Activated naive CD4-positive, alpha-beta T cell treated with anti-CD3 and anti-CD28 coated beads, Interleukin-2, amount 50 U/mL, for 72 hours (primary cell): Measurements from ENCODE around the gene MAP1LC3A. TPM values are rescaled to one million over a fixed set of nuclear protein-coding genes. Genes with fewer than 3 reads are reported as not detected.
"Not testable (repeated sequence)": the region's sequence is repeated elsewhere in the genome, so short reads cannot be mapped to it uniquely, and the experiment has no call there.

ENCODE experiments used
- ATAC-seq, 2 donors: fragments of 150-1000 bp; cut with Tn5 transposase; 2 replicates each; pipeline ENCODE4 v1.10.0; 2021; ENCODE audit warnings: mild to moderate bottlenecking in 2 of 2, moderate library complexity in 2 of 2
- DNase-seq, 2 donors: peaks; one replicate each; pipeline ENCODE4 v3.0.0; 2021 to 2022; ENCODE audit warnings: low spot score in 2 of 2
- H3K27ac Mint-ChIP-seq, 2 donors: one replicate each; pipeline ENCODE4 v1.8.0; 2022; ENCODE audit warnings: mild to moderate bottlenecking in 2 of 2, mixed read lengths in 2 of 2
- H3K36me3 Mint-ChIP-seq, 2 donors: one replicate each; pipeline ENCODE4 v1.8.0; 2022; ENCODE audit warnings: mixed read lengths in 2 of 2
- H3K9me3 Mint-ChIP-seq, 2 donors: one replicate each; pipeline ENCODE4 v1.8.0; 2022; ENCODE audit warnings: mixed read lengths in 2 of 2
- total RNA-seq, 2 donors: library from RNA; stranded (reverse); gene quantifications; one replicate each; pipeline ENCODE4 v1.2.3, GENCODE V29; 2022

Gene MAP1LC3A
- 1 to 10 TPM; 1.3 to 1.9 TPM for total RNA-seq

DNA sequence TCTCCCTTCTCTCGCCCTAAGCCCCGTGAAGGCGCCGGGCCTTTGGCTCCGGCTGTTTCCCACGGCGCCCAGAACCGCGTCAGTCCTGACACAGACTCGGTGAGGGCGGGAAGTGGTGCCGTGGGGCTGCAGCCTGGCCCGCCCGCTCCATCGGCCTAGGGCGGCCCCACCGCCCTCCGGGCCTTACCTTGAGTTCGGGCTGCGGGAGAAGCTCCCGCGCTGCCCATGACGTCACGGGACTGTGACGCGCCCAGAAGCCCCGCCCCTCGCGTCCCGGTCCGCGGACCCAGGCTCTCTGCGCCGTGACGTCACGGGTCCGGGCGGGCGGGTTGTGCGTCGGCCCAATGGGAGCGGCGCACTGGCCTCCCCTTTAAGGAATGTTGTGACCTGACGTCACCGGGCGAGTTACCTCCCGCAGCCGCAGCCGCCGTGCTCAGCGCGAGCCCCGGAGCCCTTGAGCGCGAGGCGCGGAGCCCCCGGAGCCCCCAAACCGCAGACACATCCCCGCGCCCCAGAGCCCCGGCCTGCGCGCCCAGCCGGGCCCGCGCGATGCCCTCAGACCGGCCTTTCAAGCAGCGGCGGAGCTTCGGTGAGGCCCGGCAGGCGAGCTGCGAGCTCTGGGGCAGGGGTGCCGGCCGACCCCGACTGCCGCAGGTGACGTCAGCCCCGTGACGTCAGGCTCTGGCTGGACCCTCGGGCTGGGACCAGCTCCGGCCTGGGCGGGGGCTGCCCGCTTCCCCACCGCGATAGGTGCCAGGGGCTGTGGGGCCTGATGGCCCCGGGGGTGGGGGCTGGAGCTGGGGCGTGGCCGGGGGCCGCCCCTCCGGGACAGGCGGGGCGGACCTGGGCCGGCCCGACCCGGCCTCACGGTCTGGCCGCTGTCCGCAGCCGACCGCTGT lies at the start of gene MAP1LC3A:
Gene MAP1LC3A (plus strand): TSS at position 399 of the 899 bp plus-strand sequence. CDS start 151 bp downstream, at position 550.
- peak; percentile 83 to 88 for DNase-seq
- peak; percentile 84 to 94 for ATAC-seq
- peak within 1 kb of the TSS; percentile 89 to 93 for H3K27ac Mint-ChIP-seq
- H3K36me3 Mint-ChIP-seq, result peaks cover 0 to 4% of the 10 kb centered on the region in 2 donors
- H3K9me3 Mint-ChIP-seq, result no peaks in the 10 kb centered on the region

DNA sequence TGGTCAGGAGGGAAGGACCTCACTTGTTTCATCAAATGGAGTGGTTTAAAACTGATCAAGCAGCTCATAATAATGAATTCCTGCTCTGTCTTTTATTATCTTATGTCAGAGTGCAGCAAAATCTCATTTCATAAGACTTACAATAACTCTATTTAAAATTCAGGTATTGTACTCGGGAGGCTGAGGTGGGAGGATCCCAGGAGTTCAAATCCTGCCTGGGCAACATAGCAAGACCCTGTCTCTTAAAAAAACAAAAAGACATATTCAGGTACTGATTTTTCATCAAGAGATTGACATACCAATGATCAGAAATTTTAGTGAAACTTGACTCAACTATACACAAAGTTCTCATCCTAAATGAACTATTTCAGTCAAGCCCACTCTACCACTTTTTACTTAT lies 47.9 kb upstream of the MAP1LC3A start:
- no peaks in the 10 kb centered on the region for H3K36me3 Mint-ChIP-seq
- H3K9me3 Mint-ChIP-seq, result no peaks in the 10 kb centered on the region
- no peak overlapping the region for H3K27ac Mint-ChIP-seq
- no peak for DNase-seq
- no peak for ATAC-seq

DNA sequence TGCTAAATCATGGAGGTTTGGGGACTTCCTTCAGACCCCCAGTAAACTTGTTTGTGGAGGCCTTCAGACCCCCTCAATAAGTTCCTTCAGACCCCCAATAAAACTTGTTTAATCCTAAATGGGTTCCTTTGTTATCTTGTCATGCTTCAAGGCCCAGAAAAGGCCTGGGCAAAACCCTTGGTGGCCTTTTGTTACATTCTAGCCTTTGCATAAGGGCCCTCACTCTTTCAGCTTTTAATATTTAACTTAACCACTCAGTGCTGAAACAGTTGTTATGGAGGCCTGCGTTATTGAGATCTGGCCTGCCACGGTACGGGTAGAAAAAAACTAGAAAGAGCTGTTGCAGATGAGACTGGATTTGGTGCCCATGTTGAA lies 46.6 kb upstream of the MAP1LC3A start:
- Mint-ChIP-seq H3K9me3 (no peaks in the 10 kb centered on the region), H3K36me3 (peaks cover 8 to 10% of the 10 kb centered on the region in 2 donors), H3K27ac (no peak overlapping the region)
- ATAC-seq (no peak), DNase-seq (no peak)

DNA sequence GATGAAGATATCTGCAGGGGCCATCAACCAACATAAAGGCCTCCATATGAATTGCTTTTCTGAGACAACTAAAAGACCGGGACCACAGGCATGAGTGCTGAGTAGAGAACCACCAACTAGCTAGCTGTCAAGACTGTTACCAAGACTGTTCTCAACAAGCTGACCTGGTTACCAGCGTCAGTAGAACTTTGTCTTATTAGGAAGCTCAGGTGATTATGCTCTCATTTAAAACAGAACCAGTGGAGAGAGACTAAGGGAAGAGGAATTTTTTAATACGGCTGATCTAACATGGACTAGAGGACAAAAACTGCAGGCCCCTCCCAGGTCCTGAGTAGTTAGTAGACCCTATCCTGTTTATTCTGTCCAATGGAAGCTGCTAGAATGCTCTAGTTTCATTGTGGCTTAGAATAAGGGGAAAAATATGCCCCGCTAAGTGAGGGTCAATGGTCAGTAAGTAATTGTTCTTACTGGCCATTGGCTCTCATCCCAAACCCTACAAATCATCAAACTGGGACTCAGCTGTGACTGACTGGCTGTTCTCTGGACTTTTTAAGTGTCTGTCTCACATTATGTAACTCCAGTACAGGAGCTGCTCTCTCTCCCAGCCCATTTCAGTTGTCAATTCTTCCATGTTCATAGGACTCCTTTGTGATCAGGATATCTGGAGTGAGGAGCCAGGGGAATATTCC lies 46.1 kb upstream of the MAP1LC3A start:
- H3K9me3 Mint-ChIP-seq, result no peaks in the 10 kb centered on the region
- DNase-seq, result no peak
- ATAC-seq, result no peak
- H3K27ac Mint-ChIP-seq, result no peak overlapping the region
- H3K36me3 Mint-ChIP-seq, result peaks cover 10 to 12% of the 10 kb centered on the region in 2 donors

DNA sequence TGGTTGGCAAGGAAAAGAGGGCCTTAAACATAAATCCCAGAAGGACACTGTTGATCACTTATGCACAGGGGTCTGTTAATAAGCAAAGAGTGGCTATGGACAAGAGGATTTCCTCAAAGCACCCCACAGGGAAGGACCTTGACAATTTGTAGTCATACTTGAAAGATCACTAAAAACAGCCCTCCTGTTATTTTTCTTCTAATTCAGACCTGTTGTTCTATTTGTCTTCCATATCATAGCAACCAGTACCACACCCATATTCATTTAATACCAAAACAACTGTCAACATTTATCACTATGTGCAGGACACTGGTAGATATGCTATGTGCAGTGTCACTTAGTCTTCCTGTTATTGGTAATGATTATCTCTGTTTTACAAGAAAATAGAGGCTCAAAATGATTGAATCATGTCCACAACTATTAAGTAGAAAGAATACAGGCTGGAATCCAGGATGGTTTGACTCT lies 45.5 kb upstream of the MAP1LC3A start:
- H3K36me3 Mint-ChIP-seq, result peaks cover 10 to 13% of the 10 kb centered on the region in 2 donors
- ATAC-seq, result no peak
- no peaks in the 10 kb centered on the region for H3K9me3 Mint-ChIP-seq
- DNase-seq, result no peak
- H3K27ac Mint-ChIP-seq, result no peak overlapping the region

DNA sequence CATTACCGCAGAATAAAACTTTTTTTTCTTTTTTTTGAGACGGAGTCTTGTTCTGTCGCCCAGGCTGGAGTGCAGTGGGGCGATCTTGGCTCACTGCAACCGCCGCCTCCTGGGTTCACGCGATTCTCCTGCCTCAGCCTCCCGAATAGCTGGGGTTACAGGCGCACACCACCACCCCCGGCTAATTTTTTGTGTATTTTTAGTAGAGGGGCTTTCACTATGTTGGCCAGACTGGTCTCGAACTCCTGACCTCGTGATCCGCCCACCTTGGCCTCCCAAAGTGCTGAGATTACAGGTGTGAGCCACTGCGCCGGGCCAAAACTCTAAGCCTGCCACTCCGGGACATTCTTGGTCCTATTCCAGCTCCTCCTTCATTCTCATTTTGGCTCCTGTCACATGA lies 44.5 kb upstream of the MAP1LC3A start:
- not testable (repeated sequence) for H3K27ac Mint-ChIP-seq, ATAC-seq, DNase-seq, H3K9me3 Mint-ChIP-seq
- H3K36me3 Mint-ChIP-seq, result peaks cover 10 to 21% of the 10 kb centered on the region in 2 donors

DNA sequence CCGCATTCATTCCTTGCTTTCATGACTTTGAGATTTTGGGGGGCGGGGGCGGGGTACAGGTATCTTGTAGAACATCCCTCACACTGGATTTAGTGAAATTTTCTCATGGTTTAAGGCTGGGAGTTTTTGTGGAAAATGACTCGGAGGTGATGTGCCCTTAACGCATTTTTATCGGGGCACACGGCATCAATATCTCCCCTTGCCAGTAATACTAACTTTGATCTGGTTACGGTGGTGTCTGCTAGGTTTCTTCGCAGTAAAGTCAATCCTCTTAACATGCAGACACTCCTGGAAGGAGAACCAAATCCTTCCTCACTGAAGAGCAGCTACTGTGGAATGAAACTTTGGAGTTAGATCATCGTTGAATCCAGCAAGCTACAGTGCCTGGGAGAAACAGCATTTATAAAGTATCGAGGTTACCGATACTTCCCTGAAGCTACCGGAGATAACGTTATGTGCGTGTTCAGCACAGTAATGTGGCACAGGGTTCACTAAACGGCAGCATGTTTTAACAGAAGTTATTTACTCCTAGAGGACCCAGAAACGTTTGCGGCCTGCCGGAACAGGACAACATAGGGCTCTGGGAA lies 43.5 kb upstream of the MAP1LC3A start:
- Mint-ChIP-seq H3K27ac (peak overlapping the region; percentile 95 to 99), H3K9me3 (no peaks in the 10 kb centered on the region), H3K36me3 (peaks cover 10 to 21% of the 10 kb centered on the region in 2 donors)
- peak in 1 of 2 donors; percentile 29 for ATAC-seq
- no peak for DNase-seq

DNA sequence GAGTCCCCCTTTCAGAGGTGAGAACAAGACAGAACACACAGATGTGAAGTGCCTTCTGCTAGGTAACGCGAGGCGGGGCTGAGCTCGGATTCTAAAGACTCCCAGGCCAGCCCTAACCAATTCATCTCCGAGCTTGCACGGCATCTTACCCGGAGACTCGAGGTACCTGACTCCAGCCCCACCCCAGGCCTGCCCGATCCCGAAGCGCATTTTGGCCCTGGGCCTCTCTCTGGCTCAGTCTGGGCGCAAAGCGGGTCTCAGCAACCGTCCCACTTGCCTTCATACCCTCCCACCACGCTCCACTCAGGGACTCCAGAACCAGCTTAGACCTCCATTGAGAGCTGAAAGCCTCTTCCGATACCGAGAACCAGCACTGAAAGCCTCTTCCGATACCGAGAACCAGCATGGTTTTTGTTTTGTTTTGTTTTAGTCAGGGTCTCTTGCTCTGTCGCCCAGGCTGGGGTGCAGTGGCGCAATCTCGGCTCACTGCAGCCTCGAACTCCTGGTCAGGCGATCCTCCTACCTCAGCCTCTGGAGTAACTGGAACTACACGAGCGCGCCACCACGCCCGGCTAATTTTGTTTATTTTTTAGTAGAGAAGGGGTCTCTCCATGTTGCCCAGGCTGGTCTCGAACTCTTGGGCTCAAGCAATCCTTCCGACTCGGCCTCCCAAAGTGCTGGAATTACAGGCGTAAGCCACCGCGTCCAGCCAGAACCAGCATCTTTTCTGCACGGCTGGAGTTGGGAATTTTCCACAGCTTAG lies 42.9 kb upstream of the MAP1LC3A start:
- DNase-seq (peak; percentile 61 to 66), ATAC-seq (peak; percentile 43 to 75)
- Mint-ChIP-seq H3K27ac (peak overlapping the region; percentile 95 to 99), H3K36me3 (peaks cover 10 to 21% of the 10 kb centered on the region in 2 donors), H3K9me3 (no peaks in the 10 kb centered on the region)

DNA sequence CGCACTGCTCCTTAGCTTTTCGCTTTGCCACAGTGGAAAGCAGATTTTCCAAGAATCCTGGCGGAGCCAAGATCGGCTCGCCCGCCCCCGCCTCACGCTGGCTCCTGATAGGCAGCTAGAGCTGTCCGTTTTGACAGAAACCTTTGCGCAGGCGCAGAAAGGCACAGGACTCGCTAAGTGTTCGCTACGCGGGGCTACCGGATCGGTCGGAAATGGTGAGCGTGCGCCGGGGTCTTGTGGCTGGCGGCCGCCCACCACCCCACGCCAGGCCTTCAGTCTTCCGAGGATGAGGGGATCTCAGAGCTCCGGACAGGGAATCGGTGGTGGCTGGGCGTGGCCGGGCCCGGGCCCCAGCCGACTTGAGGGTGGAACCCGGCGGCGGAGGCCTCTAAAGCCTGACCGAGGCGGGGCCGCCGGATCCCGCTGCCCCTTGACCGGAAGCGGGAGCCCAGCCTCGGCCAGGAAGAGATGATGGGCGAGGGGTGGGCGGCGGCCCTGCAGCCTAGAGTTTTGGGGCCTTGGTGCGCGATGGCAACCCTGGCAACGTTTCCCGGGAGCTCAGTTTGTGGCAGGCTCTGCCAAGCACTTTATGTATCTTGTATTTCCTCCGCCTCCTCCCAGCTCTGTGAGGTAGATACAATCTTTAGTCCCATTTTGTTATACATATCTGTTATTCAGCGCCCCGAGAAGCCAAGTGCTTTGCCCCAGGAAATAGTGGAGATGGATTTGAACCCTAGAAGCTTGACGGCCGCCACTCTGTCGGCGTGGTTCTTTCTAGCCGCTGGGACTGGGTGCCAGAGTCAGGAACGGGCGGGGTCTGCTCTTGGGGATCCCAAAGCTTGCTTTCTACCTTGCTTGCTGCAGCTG lies 42.0 kb upstream of the MAP1LC3A start, which contains the start of gene DYNLRB1:
Gene DYNLRB1 (plus strand): TSS at position 176 of the 867 bp plus-strand sequence. CDS start 37 bp downstream, at position 213.
- DNase-seq, result peak; percentile 96 to 97
- peak within 1 kb of the TSS; percentile 95 to 99 for H3K27ac Mint-ChIP-seq
- peaks cover 10 to 21% of the 10 kb centered on the region in 2 donors for H3K36me3 Mint-ChIP-seq
- no peaks in the 10 kb centered on the region for H3K9me3 Mint-ChIP-seq
- ATAC-seq, result peak; percentile 83 to 91

DNA sequence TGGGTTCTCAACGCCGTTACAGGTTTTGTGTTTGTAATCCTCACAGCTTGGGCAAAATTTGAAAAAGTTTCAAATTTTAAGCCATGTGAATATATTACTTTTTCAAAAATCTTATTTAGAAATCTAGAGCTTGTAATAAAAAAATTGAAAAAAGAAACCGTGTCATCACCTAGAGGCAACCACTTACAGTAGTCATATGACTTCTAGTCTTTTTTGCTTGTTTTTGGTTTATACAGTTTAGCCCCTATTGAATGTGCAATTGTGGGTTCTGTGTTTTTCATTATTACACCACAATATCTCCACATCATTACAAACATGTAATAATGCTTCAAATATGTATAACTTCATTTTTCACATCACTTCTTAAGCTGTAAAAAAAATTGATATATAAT lies 41.4 kb upstream of the MAP1LC3A start:
- Mint-ChIP-seq H3K9me3 (no peaks in the 10 kb centered on the region), H3K27ac (peak overlapping the region; percentile 95 to 99), H3K36me3 (peaks cover 10 to 21% of the 10 kb centered on the region in 2 donors)
- DNase-seq, result no peak
- peak in 1 of 2 donors; percentile 31 for ATAC-seq

DNA sequence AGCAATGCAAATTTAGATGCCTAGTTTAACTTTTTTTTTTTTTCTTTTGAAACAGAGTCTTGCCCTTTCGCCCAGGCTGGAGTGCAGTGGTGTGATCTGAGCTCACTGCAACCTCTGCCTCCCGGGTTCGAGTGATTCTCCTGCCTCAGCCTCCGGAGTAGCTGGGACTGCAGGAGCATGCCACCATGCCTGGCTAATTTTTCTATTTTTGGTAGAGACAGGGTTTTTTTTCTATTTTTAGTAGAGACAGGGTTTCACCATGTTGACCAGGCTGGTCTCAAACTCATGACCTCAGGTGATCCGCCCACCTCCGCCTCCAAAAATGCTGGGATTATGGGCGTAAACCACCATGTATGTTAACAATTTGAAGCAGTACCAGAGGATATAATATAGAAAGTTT lies 39.7 kb upstream of the MAP1LC3A start:
- DNase-seq, H3K27ac Mint-ChIP-seq, H3K9me3 Mint-ChIP-seq, ATAC-seq: not testable (repeated sequence)
- H3K36me3 Mint-ChIP-seq, result peaks cover 10 to 21% of the 10 kb centered on the region in 2 donors

DNA sequence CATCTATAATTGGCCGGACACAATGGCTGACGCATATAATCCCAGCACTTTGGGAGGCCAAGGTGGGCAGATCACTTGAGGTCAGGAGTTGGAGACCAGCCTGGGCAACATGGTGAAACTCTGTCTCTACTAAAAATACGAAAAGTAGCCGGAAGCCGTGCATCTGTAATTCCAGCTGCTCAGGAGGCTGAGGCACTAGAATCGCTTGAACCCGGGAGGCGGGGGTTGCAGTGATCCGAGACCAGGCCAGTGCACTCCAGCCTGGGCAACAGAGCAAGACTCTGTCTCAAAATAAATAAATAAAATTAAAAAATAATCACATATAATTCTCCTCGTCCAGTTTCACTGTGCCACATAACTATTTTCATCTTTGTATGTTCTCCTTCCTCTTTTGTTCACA lies 38.7 kb upstream of the MAP1LC3A start:
- DNase-seq, ATAC-seq, H3K27ac Mint-ChIP-seq, H3K9me3 Mint-ChIP-seq: not testable (repeated sequence)
- peaks cover 10 to 21% of the 10 kb centered on the region in 2 donors for H3K36me3 Mint-ChIP-seq

DNA sequence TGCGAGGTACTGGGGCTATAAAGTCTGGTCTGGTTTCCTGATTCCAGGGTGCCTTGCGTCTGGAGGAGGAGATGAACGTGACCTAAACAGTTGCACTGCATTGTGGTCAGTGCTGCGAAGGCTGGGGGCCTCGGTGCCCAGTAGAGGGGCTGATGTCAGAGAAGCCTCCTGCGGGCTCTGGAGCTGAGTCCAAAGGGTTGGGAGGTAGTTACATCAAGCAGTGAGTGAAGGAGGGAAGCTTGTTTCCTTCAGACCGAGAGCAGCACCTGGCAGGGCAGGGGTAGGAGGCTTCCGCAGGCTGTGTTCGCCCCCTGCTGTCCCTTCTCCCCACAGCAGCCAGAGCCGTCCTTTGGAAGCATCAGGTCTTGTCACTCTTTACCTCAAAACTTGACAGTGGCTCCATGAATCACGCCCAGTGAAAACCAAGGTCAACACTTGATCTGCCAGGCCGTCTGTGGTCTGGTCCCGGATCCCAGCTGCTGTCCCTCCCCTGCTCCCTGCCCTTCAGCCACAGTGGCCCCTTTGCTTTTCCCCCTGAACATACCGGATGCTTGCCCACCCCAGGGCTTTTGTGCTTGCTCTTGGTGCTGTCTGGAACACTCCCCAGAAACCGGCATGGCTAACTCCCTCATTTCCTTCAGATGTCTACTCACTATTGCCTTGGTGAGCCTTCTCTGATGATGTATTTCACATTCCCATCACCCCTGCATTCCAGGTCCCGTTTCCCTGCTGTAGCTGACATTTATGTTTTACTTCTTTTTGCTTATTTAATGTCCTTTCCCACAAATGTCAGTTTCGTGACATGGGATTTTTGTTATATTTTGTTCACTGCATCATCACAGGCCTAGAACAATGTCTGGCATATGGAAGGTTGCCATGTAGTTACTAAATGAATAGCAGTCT lies 35.3 kb upstream of the MAP1LC3A start:
- peak overlapping the region in 1 of 2 donors; percentile 22 for H3K27ac Mint-ChIP-seq
- DNase-seq (peak in 1 of 2 donors; percentile 48), ATAC-seq (peak; percentile 51 to 85)
- H3K36me3 Mint-ChIP-seq, result peaks cover 0 to 5% of the 10 kb centered on the region in 2 donors
- H3K9me3 Mint-ChIP-seq, result no peaks in the 10 kb centered on the region

DNA sequence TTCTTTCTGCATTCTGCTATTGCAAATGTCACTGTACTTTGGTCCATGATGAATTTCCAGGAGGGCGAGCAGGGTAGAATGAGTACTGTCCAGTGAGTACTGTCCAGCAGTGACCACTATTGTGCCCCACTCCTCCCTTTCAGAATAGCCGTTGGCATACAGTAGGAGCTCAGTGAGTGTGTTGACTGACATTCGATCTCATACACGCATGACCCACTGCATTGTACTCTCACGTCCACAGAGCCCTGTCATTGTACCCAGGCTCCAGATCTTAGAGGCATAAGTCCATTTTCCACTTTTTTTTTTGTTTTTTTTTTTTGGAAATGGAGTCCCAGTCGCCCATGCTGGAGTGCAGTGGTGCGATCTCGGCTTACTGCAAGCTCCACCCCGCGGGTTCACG lies 34.1 kb upstream of the MAP1LC3A start:
- Mint-ChIP-seq H3K9me3 (no peaks in the 10 kb centered on the region), H3K36me3 (no peaks in the 10 kb centered on the region), H3K27ac (no peak overlapping the region)
- no peak for ATAC-seq
- DNase-seq, result no peak
